ENCODE results near the gene SCGB1C1.
"Not testable (repeated sequence)": the region's sequence is repeated elsewhere in the genome, so short reads cannot be mapped to it uniquely, and the experiment has no call there.

The SCGB1C1 gene

GRCh38 chr11:218815-219593, 26.1 kb downstream of the SCGB1C1 start:
- no peak overlapping the region for H3K27ac ChIP-seq (ENCODE audit: low read depth, low read length, poor library complexity, severe bottlenecking)
- H3K4me1 ChIP-seq (ENCODE audit: insufficient read depth, low read length, severe bottlenecking): no peaks in the 10 kb centered on the region
- no peaks in the 10 kb centered on the region for H3K9me3 ChIP-seq (ENCODE audit: low read length)
- H3K4me2 ChIP-seq (ENCODE audit: low read length): no peak overlapping the region
- H2AFZ ChIP-seq (ENCODE audit: low read length): no peak overlapping the region
- H3K9ac ChIP-seq (ENCODE audit: low read length): no peak overlapping the region
- no peaks in the 10 kb centered on the region for H3K79me2 ChIP-seq (ENCODE audit: insufficient read depth, low read length)
- no peaks in the 10 kb centered on the region for H3K27me3 ChIP-seq (ENCODE audit: insufficient read depth, low read length)
- no peaks in the 10 kb centered on the region for H3K9me2 ChIP-seq (ENCODE audit: low read depth, low read length)
- H4K20me1 ChIP-seq (ENCODE audit: insufficient read depth, low read length): no peaks in the 10 kb centered on the region
- no peak overlapping the region for H3K4me3 ChIP-seq (ENCODE audit: low read depth, low read length, poor library complexity, severe bottlenecking)
- no peaks in the 10 kb centered on the region for H3F3A ChIP-seq (ENCODE audit: insufficient read depth, low read length)
- TF ChIP-seq EZH2 (IDR thresholded peaks at IDR 0.05; ENCODE audit: borderline replicate concordance, low read length) (no peak), CTCF (IDR thresholded peaks at IDR 0.05; ENCODE audit: low read length) (no peak)
- H3K36me3 ChIP-seq (ENCODE audit: insufficient read depth, low read length): peaks cover 24% of the 10 kb centered on the region

GRCh38 chr11:220641-221215, 27.9 kb downstream of the SCGB1C1 start:
- not testable (repeated sequence) for H3K9ac ChIP-seq (ENCODE audit: low read length)

DNA sequence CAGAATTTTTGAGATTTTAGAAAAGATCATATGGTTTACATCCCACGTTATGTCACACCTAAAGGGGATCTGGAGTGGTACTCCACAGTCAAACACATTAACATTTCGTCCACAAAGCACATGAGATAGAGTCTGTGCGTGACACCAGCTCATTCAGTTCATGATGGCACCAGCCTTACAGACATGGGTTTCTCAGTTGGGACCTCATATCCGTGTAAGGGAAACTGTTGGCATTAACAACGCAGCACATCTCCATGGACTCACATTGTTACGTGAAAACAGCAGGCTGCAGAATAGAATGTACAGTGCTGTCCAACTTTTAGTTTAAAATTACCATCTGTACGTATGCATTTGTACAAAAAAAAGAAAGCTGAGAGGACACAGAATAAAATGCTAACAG, 28.7 kb downstream of the SCGB1C1 start:
- Histone ChIP-seq H3K4me3 (ENCODE audit: low read depth, low read length, poor library complexity, severe bottlenecking) (no peak overlapping the region), H3F3A (ENCODE audit: insufficient read depth, low read length) (no peaks in the 10 kb centered on the region)

More at GRCh38 chr11:220641-221215, 27.9 kb downstream of the SCGB1C1 start:
- H3K4me1 ChIP-seq (ENCODE audit: insufficient read depth, low read length, severe bottlenecking); H3K4me3 ChIP-seq (ENCODE audit: low read depth, low read length, poor library complexity, severe bottlenecking); H3F3A ChIP-seq (ENCODE audit: insufficient read depth, low read length); H3K4me2 ChIP-seq (ENCODE audit: low read length); H3K79me2 ChIP-seq (ENCODE audit: insufficient read depth, low read length); H2AFZ ChIP-seq (ENCODE audit: low read length); H3K27me3 ChIP-seq (ENCODE audit: insufficient read depth, low read length); H3K36me3 ChIP-seq (ENCODE audit: insufficient read depth, low read length); H3K9me2 ChIP-seq (ENCODE audit: low read depth, low read length); H4K20me1 ChIP-seq (ENCODE audit: insufficient read depth, low read length); H3K27ac ChIP-seq (ENCODE audit: low read depth, low read length, poor library complexity, severe bottlenecking); H3K9me3 ChIP-seq (ENCODE audit: low read length): not testable (repeated sequence)

More for the DNA sequence above, 28.7 kb downstream of the SCGB1C1 start:
- Histone ChIP-seq H3K4me2 (ENCODE audit: low read length) (no peak overlapping the region), H3K9ac (ENCODE audit: low read length) (no peak overlapping the region), H3K79me2 (ENCODE audit: insufficient read depth, low read length) (no peaks in the 10 kb centered on the region), H3K4me1 (ENCODE audit: insufficient read depth, low read length, severe bottlenecking) (no peaks in the 10 kb centered on the region), H3K27me3 (ENCODE audit: insufficient read depth, low read length) (no peaks in the 10 kb centered on the region), H4K20me1 (ENCODE audit: insufficient read depth, low read length) (no peaks in the 10 kb centered on the region), H3K9me3 (ENCODE audit: low read length) (no peaks in the 10 kb centered on the region), H3K9me2 (ENCODE audit: low read depth, low read length) (no peaks in the 10 kb centered on the region), H3K27ac (ENCODE audit: low read depth, low read length, poor library complexity, severe bottlenecking) (no peak overlapping the region), H2AFZ (ENCODE audit: low read length) (no peak overlapping the region), H3K36me3 (ENCODE audit: insufficient read depth, low read length) (no peaks in the 10 kb centered on the region; the same call in 1 of the 2 replicates)
- TF ChIP-seq CTCF (IDR thresholded peaks at IDR 0.05; ENCODE audit: low read length): no peak
- TF ChIP-seq EZH2 (IDR thresholded peaks at IDR 0.05; ENCODE audit: borderline replicate concordance, low read length): no peak

Measured in OCI-LY1 (cell line).